ENCODE measurements around the gene BRD3OS. TPM values are rescaled to one million over a fixed set of nuclear protein-coding genes. Genes with fewer than 3 reads are reported as not detected.

BRD3OS gene
- total RNA-seq, 2 donors from 2014 or later: 7.0 to 7.9 TPM

- intact Hi-C loops (cut with DNase I): no loop called here
- DNase-seq (no peak), ATAC-seq (no peak)
Observed at GRCh38 chr9:133998915-133999595, 26.2 kb upstream of the BRD3OS start.

GRCh38 chr9:133999851-134000265 lies 25.4 kb upstream of the BRD3OS start:
- DNase-seq: no peak
- intact Hi-C loops (cut with DNase I): no loop called here
- no peak for ATAC-seq

- no peak for ATAC-seq
- intact Hi-C loops (cut with DNase I): no loop called here
- no peak for DNase-seq
Observed at GRCh38 chr9:134002796-134003195, 22.5 kb upstream of the BRD3OS start.

- intact Hi-C loops (cut with DNase I): no loop called here
- DNase-seq (no peak), ATAC-seq (no peak)
Observed at GRCh38 chr9:134003237-134003636, 22.0 kb upstream of the BRD3OS start.

GRCh38 chr9:134004131-134004873 lies 21.0 kb upstream of the BRD3OS start:
- intact Hi-C loops (cut with DNase I): no loop called here
- no peak for DNase-seq
- no peak for ATAC-seq

GRCh38 chr9:134004881-134005280 lies 20.4 kb upstream of the BRD3OS start:
- intact Hi-C loops (cut with DNase I): no loop called here
- ATAC-seq (no peak), DNase-seq (no peak)

GRCh38 chr9:134005381-134005780 lies 19.9 kb upstream of the BRD3OS start:
- intact Hi-C loops (cut with DNase I): no loop called here
- no peak for ATAC-seq
- no peak for DNase-seq

- intact Hi-C loops (cut with DNase I): no loop called here
- DNase-seq (no peak), ATAC-seq (no peak)
Observed at GRCh38 chr9:134007150-134007549, 18.1 kb upstream of the BRD3OS start.

- intact Hi-C loops (cut with DNase I): no loop called here
- DNase-seq: no peak
- no peak for ATAC-seq
Observed at GRCh38 chr9:134007571-134007970, 17.7 kb upstream of the BRD3OS start.

GRCh38 chr9:134010310-134011173 lies 14.7 kb upstream of the BRD3OS start:
- DNase-seq (no peak), ATAC-seq (peak in 1 of 2 donors; percentile 15)
- intact Hi-C loops (cut with DNase I): no loop called here

- intact Hi-C loops (cut with DNase I): no loop called here
- no peak for DNase-seq
Observed at GRCh38 chr9:134011401-134011800, 13.9 kb upstream of the BRD3OS start.

GRCh38 chr9:134014946-134015345 lies 10.3 kb upstream of the BRD3OS start:
- intact Hi-C loops (cut with DNase I): no loop called here
- no peak for DNase-seq
- no peak for ATAC-seq

More at GRCh38 chr9:134011401-134011800, 13.9 kb upstream of the BRD3OS start:
- ATAC-seq: no peak

- intact Hi-C loops (cut with DNase I): no loop called here
- DNase-seq (no peak), ATAC-seq (no peak)
Observed at GRCh38 chr9:134024214-134024792, 978 bp upstream of the BRD3OS start.

GRCh38 chr9:134025606-134026541 lies 593 bp downstream of the BRD3OS start:
- intact Hi-C loops (cut with DNase I): loop anchor here in 1 of 2 donors (5.0 kb wide), 1 partner anchor 41 kb away; the partner anchor contains the start of gene BRD3
- ATAC-seq (peak; percentile 5 to 7), DNase-seq (peak; percentile 54)

GRCh38 chr9:134026581-134026980 lies 1.3 kb downstream of the BRD3OS start:
- intact Hi-C loops (cut with DNase I): loop anchor here in 1 of 2 donors (5.0 kb wide), 1 partner anchor 41 kb away; the partner anchor contains the start of gene BRD3
- ATAC-seq: no peak
- no peak for DNase-seq

GRCh38 chr9:134026981-134027380 lies 1.7 kb downstream of the BRD3OS start:
- ATAC-seq (no peak), DNase-seq (no peak)
- intact Hi-C loops (cut with DNase I): loop anchor here in 1 of 2 donors (5.0 kb wide), 1 partner anchor 40 kb away; the partner anchor contains the start of gene BRD3

- ATAC-seq: no peak
- no peak for DNase-seq
- intact Hi-C loops (cut with DNase I): loop anchor here in 1 of 2 donors (5.0 kb wide), 1 partner anchor 40 kb away; the partner anchor contains the start of gene BRD3
Observed at GRCh38 chr9:134027561-134027960, 2.3 kb downstream of the BRD3OS start.

GRCh38 chr9:134028076-134028475 lies 2.8 kb downstream of the BRD3OS start:
- no peak for ATAC-seq
- DNase-seq: no peak
- intact Hi-C loops (cut with DNase I): loop anchor here in 1 of 2 donors (5.0 kb wide), 1 partner anchor 39 kb away; the partner anchor contains the start of gene BRD3

Data from left cardiac atrium (tissue), 4 donors.